Stimulated activated CD4-positive, alpha-beta T cell treated with anti-CD3 and anti-CD28 coated beads, TNF-alpha, amount 100 ng/mL, for 48 hours (primary cell): ENCODE data around the gene RIT2.

Experiments used
- DNase-seq, 3 donors: peaks; one replicate each; pipeline ENCODE4 v3.0.0-alpha.2; 2020; ENCODE audit warnings: low read depth in 3 of 3

The RIT2 gene

DNA sequence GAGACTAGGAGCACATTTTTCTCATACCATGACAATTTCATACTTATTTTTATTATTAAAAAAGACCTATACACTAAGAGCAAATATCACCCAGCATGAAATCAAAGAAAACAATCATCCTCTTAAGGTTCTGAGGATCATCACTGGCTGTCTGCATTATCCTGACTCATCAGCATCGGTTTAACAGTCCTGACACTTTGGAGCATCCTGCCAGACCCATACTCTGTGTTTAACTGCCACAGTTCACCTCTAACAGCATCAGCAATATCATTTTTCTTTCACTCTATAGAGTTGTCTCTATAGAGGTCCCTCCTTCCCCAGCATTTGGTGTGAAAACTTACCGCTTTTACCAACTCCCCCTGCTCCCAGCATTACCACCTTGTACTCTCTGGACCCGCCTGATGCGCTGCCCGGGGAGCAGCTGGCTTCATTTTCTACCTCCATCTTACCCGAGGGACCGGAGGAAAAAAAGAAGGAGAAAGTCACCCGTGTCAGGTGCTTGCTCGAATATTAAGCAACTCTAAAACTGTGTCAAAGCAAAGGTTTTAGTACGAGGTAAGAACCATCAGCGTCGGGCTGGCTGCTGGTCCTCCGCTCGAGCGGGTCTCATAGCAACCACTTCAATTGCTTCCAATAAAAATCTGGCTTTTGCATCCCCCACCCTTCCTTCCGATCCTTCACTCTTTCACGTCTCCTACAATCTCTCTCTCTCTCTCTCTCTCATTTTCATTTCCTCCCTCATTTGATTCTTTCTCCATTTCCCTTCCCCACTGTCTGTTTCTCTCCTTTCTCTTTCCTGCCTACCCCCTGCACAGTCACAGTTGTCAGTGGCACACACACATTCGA is at the start of gene RIT2:
RIT2 (minus strand) TSS at position 610 of the 846 bp plus-strand sequence.
- no peak for DNase-seq

DNA sequence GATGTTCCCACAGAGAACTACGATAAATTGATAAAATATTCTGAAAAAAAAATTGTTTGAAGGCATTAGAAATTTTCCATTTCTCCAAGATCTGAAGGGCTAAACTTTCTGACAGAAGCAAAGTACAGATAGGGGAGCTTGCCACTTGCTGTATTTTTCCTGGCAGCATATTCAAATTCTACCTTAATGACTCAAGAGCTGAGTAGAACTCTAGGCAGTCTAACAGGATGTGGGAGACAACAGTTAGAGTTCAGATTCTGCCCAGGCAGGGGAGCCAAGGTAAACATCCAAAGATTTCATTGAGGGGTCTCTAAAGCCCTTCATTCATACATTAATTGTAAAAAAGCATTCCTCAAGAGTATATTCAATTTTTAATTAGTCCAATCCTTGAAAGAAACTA is 46.0 kb upstream of the RIT2 start:
- DNase-seq: no peak

DNA sequence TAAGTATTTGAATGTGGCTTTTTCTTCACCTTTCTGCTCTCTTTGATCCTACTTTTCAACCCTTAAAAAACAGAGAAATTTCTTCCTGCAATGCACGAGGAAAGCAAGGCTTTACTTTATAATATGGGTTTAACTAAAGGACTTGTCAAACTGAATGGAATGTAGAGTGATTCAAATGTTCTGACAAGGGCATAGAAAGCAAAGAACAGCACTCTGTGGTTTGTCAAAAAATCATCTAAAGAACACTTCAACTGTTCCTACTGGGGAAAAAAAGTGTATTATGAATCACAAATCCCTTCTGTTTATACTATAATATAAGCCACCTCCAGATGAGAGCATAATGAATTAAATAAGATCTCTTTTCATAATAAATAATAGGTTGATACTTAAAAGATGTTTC is 45.0 kb upstream of the RIT2 start:
- DNase-seq: no peak

DNA sequence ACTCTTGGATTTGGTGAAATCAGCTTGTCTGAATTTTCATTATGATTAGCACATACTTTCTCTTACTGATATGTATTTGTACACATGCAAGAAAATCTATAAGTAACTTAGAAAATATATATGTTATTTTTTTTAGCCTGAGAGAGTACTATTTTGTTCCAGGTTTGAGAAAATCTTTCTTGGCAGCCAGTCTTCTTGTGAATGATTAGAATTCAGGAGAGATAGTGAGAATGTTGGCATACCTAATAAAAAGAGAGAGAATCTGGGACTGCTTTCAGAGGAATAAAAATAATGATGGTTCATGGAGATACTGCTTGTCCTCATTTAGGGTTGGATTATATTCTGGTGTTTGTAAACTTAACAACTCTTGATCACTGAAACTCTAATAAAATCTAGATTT is 44.4 kb upstream of the RIT2 start:
- DNase-seq: no peak

DNA sequence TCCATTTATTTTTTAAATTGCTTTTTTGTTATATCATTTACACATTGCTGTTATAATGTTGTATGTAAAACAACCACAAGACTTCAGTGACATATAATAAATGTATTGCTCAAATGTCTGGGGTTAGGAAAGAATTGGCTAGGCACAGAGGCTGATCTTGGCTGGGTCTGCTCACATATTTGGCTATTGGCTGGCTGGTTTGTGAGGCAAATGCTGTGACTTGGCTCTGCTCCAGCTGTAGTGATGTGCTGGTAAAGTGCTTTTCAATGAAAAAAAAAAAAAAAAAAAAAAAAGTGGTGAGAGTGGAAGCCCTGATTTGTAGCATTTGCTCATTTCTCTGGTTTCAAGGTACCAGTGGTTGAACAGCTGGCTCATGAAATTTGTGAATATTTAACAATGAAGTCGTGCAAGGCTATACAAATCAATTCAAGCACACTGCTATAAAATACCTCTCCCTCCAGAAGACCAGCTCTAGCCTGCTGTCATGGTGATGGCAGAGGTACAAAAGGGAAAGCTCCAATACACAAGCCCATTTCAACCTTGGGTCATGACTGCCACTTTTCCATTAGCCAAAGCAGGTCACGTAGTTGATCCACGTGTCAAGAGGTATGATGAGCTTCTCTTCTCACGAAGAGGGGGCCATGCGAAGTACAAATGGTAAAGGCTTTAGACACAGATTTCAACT is 43.7 kb upstream of the RIT2 start:
- no peak for DNase-seq

DNA sequence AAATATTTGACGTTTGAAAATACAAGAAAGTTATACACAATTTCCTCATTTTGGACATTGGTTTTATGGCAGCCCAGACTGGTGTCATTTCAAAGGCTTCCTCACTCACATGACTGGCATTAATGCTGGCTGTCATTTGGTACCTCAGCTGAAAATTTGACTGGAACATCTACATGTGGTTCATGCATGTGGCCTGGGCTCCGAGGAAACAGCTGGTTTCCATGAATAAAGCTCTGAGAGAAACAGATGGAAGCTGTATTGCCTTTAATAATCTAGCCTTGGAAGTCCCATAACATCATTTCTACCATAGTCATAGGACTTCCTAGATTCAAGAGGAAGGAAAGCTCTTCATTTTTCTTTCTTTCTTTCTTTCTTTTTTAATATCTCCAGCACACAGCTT is 42.9 kb upstream of the RIT2 start:
- no peak for DNase-seq

DNA sequence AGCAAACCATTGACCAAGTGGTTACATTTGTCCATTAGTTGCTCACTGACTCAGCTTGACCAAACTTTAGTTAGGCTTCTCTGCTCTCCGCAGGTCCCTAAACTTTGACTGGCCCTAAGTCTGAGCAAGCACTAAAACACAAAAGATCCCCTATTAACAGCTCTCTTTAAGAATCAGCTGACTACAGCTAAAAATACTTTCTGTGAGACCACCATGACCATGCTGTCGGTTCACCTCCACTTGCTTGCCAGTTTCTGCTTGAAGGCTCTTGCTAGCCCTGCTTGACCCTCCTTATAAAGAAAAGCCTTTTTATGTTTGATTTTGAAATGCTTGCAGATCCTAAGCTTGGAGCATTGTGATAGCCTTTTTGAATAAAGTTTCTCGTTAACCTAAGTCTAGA is 40.4 kb upstream of the RIT2 start:
- DNase-seq: no peak

DNA sequence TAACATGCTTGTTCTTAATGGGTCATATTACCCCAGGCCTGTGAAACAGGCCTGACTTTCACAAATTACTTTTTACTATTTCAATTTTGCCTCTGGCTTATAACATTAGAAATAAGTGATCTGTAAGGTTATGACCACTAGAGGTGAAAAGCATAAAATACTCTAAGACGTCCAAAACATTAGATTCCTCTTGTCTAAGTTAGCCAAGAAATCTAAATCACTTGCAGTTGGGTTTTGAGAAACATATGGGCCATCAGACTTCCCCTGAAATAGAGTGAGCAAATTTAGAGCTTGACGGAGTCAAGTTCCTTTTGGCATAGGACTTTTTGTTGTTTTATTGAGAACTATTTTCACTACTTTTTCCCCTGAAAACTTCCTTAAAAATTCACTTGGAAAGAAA is 32.7 kb upstream of the RIT2 start:
- no peak for DNase-seq

DNA sequence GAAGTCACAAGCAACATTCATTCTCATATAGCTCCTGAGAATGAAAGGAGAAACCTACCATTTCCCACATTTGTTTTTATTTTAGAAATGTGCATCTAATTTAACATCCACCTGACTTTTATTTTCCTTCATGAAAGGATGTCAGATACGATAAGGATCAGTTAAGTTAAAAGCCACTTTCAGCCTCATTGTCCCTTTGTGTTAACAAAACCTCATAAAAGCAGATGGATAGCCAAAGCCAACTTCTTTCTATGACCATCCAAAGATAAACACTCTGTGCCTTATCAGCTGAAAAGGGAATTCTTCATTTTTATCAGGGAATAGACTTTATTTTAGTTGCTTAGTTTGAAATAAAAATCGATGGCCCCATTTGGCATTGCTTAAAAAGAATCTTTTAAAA is 25.7 kb upstream of the RIT2 start:
- no peak for DNase-seq

DNA sequence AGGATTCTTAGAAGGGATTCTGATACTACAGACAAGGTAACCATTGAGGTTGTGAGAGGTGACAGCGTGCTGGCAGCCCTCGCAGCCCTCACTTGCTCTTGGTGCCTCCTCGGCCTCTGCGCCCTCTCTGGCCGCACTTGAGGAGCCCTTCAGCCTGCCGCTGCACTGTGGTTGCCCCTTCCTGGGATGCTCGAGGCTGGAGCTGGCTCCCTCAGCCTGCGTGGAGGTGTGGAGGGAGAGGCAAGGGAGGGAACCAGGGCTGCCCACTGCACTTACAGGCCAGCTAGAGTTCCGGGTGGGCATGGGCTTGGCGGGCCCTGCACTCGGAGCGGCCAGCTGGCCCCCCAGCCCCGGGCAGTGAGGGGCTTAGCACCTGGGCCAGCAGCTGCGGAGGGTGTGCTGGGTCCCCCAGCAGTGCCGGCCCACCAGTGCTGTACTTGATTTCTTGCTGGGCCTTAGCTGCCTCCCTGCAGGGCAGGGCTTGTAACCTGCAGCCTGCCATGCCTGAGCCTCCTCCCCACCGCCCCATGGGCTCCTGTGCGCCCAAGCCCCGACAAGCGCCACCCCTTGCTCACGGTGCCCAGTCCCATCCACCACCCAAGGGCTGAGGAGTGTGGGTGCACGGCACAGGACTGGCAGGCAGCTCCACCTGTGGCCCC is 23.9 kb upstream of the RIT2 start:
- DNase-seq: no peak

DNA sequence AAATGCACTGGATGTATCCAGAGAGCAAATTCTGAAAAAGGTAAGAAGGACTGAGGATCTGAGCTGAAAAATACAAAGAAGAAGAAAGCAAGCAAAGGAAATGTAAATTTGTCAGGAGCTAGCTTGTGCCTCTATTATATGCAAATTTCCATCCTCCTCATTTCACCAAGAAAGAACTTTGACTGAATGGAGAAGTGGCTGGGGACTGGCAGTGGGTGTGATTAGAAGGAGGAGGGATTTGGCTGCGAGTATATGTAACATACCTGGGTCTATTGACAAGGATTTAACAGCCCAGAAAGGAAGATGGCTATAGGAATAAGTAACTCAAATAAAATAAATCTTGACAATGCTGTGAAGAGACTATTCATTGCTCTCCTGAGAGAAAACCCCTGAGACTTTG is 19.4 kb upstream of the RIT2 start:
- DNase-seq: no peak

DNA sequence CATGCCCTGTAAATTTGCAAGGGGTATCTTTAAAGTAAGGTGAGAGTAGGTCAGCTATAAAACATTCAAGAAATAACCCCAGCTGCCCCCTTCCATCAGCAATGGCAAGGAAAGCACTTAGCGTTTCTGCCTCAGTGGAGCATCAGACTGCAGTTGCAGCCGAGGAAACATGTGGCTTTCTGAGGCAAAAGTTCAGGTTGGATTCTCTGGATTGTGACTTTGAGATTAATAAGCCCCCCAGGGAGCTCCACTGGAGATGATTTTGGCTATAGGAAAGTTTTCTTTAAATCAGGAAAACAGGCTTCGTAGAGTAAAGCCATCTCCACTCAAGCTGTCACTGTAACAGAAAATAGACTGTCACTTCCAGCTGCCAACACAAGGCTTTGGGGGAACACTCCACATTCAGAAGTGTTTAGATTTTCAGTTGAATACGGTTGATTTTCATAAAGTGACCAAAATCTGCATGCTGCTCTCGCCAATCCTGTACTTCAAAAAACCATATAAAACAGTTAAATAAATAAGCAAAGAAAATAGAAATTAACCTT is 15.3 kb upstream of the RIT2 start:
- no peak for DNase-seq

DNA sequence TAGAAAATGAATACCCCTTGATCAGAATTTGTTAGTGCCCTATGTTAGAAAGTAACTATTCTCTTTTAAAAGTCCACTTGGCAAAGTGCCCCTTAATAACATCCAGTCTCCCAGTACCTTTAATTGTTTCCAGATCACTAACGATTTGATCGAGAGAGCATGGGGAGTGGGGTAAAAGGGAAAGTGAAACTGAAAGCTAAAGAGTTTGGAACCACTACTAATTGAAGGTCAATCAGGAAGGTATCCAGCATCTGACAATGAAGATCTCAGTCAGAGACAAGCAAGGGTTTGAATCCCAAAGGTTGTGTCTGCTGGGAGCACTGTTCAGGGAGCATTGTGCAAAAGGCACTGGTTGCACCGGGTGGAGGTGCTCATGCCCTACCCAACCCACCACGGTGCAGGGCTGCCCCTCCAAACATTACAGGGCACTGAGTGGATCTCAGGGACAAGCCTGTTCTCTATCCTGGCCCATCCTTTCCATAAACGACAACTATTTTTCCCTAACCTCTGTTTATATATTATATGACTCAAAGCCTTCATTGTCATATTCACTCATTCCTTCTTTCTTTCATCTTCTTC is 14.6 kb upstream of the RIT2 start:
- DNase-seq: no peak

DNA sequence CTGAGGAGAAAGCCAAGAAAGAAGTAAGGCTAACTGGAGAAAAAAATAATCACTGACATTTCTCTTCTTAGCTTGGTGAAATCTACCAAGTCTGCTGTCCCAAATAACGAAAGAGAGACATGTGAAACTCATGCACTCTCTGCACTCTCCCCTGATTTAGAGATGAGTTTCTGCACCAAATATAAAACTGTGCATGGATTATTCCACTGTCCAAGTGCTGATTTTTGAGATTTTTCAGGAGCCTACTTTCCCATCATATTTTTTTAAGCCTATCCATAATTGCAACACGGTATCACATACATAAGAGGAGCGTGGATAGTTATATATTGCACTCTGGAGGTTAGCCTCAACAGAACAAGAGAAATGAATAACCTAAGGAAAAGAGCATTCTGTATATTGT is 10.0 kb upstream of the RIT2 start:
- DNase-seq: no peak

DNA sequence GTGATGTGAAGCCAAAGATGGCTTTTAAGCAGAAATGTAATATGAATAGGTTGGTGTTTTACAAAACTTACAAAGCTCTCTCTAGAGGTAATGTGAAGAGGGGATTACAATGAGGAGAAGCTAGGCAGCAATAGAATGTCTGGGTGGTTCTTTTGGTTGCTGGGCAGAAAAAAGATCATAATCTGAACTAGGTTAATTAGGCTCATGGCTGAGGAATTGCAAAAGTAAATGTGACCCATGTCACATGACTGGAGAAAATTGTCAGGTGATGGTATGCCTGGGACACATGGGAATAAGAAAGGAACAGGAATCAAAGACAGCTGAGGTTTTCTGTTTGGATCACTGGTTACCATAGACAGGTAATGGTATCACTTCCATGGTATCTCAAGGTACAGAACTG is 7.5 kb upstream of the RIT2 start:
- DNase-seq: no peak

DNA sequence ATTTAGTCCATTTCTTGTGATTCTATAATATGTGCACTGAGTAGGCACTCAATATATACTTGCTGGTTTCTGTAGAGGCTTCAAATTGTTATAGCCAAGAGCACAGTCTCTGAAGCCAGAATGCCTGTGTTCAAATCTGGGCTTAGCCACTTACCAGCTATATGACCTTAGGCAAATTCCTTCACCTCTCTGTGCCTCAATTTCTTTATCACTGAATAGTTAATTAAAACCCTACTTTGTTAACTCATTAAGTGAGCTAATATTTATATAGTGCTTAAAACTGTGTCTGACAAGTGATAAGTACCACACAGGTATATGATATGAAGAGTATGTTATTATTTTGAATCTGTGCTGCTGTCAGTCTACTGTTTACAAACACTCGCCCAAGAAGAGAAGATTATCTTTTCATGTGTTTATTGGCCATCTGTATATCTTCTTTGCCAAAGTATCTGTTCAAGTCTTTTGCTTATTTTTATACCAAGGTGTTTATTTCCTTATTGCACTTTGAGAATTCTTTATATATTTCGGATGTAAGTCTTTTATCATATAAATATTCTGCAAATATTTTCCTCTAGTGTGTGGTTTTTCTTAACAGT is 1.3 kb upstream of the RIT2 start:
- DNase-seq: no peak

DNA sequence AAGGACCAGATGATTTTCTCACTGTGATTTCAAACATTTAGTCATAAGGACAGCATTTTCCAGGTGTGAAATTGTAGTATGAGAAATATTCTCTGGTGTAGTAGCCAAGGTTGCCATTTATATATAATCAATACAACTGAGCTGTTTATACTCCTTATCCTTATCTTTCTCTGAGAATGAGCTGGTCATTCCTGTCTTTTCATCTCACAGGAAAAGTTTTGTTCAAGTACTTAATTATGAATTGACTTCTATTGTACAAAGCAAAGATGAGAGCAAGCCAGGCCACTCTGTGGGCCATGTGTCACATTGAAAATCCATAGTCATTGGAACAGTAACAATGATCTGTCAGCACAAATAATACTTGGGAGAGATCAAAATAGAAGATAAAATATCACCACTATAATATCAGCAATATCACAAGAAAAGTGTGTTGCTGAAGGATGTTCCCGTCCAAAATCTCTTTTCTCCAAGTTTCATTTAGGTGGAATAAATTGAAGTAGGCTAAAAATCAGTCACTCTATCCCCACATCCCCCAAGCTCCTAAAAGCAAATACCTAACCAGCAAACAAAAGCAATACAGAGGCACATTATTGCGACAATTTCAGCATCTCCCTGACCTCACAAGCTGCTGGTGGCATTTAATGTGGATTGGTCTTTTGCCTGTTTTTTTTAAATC is 2.1 kb downstream of the RIT2 start:
- no peak for DNase-seq

DNA sequence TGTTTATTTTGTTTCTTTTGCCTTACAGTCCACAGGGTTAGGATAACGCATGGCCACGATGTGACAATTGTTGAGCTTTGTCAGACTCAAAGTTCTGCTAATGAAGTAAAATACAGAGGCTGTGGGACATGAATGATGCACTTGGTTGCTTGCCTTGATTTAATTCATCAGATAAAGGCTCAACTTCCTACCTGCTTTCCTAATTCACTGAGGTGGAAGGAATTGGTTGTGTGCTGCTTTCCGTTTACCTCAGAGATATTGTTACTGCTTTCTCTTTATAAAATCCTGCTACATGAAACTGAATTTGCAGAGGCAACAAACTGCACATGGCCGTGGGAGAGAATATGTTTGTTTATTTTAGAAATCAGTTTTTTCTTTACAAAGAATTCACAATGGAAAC is 6.6 kb downstream of the RIT2 start:
- DNase-seq: no peak

DNA sequence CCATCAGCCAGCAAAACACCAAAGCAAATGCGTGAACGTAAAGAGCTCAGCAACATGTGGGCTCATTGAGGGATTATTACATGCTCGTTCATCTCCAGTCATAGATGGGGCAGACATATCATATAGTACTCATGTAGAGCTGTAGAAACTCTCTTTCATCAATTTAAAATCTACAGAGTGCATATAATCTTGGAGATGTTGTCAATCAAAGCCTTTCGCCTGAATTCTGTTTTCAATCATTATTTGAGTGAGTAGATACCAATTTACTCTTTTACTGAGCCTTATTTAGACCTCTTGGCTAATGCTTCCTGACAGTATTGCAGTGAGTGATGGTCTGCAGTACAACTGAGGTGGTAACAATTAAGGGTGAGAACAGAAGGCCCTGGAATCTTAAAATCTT is 7.0 kb downstream of the RIT2 start:
- no peak for DNase-seq

DNA sequence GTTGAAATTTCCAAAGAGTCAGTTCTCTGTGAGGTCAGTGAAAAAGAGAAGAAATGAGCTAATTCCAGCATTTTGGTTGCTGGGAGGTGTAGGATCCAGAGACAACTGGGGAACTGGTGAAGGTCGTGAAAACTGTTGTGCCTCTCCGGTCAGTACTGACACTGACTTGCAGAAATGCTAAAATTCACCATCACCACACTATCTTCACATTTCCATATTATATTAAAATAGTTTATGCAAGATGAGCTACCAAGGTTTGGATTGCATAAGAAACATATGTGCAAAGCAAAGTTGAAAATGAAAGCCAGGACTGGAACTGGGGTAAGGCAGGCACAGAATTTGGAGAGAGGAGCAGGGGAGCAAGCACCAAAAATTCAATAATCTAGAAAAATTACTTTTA is 21.8 kb downstream of the RIT2 start:
- DNase-seq: no peak

DNA sequence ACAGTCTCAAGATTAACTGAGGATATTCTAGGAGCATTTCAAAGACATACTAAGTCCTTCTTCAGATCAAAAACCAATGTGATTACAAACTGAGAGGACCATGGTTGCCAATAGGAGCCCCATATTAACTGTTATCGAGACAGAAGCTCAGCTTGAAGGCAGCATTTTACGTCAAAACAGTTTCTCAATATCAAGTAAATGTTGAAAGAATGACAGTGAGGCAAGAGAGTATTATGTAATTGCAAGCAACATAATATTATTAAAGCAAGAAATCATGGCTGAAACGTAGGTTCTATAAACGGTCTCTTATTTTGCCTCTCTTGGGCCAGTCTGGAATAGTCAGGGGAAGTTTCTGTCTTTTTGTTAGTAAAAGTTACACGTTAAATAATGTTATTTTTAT is 22.9 kb downstream of the RIT2 start:
- DNase-seq: no peak
